Bronchial epithelial cell (primary cell): ENCODE results near the gene ATP11B. TPM values are rescaled to one million over a fixed set of nuclear protein-coding genes. Genes with fewer than 3 reads are reported as not detected.

Experiments
- DNase-seq: peaks from one replicate; pipeline ENCODE4 v3.0.0-alpha.2; 2010; ENCODE audit warnings: low read depth
- FAIRE-seq: peaks from 2 replicates; lab custom pipeline; 2011; peaks lifted over from hg19 to GRCh38; lab: Jason Lieb, UNC
- H3K27me3 ChIP-seq: 2 replicates; pipeline ENCODE4 v1.5.1; 2011; ENCODE audit warnings: low read length; ENCODE audit not compliant: control insufficient read depth, insufficient read depth
- H3K36me3 ChIP-seq: 2 replicates; pipeline ENCODE4 v1.5.1; 2011; ENCODE audit warnings: low read length; ENCODE audit not compliant: control insufficient read depth, insufficient read depth
- H3K4me3 ChIP-seq: 2 replicates; pipeline ENCODE4 v1.5.1; 2011; ENCODE audit warnings: mild to moderate bottlenecking, low read depth, low read length, control low read depth
- CTCF ChIP-seq: IDR thresholded peaks from 2 replicates; pipeline ENCODE4 v1.5.1; 2011; ENCODE audit warnings: mild to moderate bottlenecking, moderate library complexity, low read length, control low read depth, inconsistent platforms; ENCODE audit not compliant: insufficient read depth, severe bottlenecking
- total RNA-seq: library from RNA; depleted of rRNA; stranded (reverse); fragments of >200 nt; gene quantifications from 2 replicates; pipeline ENCODE4 v1.2.1, GENCODE V29; 2014

The ATP11B gene
- total RNA-seq, 1 donor from 2014 or later = 72.4 TPM

- TF ChIP-seq CTCF = no peak
- no peaks in the 10 kb centered on the region for H3K36me3 ChIP-seq
- DNase-seq (no peak), FAIRE-seq (no peak)
- H3K27me3 ChIP-seq = no peaks in the 10 kb centered on the region
- no peak overlapping the region for H3K4me3 ChIP-seq
Observed at GRCh38 chr3:182787302-182788036, 5.8 kb upstream of the ATP11B start.

DNA sequence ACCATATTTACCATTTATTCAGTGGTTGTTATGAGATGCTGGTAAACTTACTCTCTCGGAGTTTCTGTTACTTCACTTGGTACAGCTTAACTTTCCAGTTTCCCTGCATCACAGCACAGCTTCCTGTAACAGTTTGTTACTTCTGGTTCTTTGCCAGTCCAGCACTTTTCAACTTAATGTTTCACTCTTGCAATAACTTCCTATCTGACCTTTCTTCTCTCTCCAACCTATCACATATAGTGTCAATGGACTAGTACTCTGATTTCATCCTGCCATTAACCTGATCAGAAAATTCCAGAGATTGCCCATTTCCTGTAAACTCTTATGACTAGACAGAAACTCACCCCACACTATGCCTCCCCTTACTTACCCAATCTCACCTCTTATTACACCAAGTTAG, 3.9 kb upstream of the ATP11B start:
- Histone ChIP-seq H3K36me3 (no peaks in the 10 kb centered on the region), H3K4me3 (no peak overlapping the region), H3K27me3 (no peaks in the 10 kb centered on the region)
- peak; percentile 20 for DNase-seq
- no peak for FAIRE-seq
- TF ChIP-seq CTCF = no peak

- DNase-seq (no peak), FAIRE-seq (no peak)
Observed at GRCh38 chr3:182790612-182791011, 2.7 kb upstream of the ATP11B start.

DNA sequence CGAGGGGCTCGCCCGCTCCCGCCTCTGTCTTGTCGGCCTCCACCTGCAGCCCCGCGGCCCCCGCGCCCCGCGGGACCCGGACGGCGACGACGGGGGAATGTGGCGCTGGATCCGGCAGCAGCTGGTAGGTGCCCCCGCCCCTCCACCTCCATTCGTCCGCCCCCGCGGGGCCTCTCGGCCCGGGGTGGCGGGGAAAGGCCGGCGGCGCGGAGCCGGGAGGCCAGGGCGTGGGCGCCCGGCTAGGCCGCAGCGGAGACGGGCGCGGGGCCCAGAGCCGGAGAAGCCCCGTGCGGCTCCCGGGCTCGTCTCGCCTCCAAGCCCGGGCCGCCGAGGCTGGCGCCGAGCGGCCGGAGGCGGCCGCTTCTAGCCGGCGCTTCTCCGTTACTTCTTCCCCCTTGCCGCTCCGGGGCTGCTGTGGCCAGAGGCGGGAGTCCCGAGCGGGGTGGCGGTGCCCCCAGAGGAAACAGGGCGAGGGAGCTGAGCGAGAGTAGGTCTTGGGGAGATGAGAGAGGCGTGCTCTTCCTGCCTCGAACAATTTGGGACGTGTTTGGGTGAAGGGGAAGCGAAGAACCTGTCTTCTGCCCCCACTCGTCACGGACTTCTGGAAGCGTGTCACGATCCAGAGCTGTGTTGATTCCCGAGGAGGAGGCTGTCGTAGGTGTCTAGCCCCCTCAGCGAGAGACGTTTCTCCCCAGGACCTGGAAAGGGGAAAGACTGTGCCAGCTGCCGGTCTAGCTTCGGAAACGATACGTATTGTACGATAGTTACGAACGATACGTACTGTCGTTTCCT, 555 bp downstream of the ATP11B start:
- Histone ChIP-seq H3K4me3 (peak overlapping the region; percentile 90), H3K36me3 (no peaks in the 10 kb centered on the region), H3K27me3 (no peaks in the 10 kb centered on the region)
- FAIRE-seq (no peak), DNase-seq (peak; percentile 40)
- TF ChIP-seq CTCF = no peak

More at GRCh38 chr3:182790612-182791011, 2.7 kb upstream of the ATP11B start:
- no peak overlapping the region for H3K4me3 ChIP-seq
- no peak for TF ChIP-seq CTCF
- no peaks in the 10 kb centered on the region for H3K36me3 ChIP-seq
- H3K27me3 ChIP-seq = no peaks in the 10 kb centered on the region

- DNase-seq = peak; percentile 36
Observed at GRCh38 chr3:182794455-182795388, 1.4 kb downstream of the ATP11B start.

More at GRCh38 chr3:182794455-182795388, 1.4 kb downstream of the ATP11B start:
- H3K4me3 ChIP-seq = peak overlapping the region; percentile 90
- no peak for TF ChIP-seq CTCF
- FAIRE-seq = no peak
- H3K27me3 ChIP-seq = no peaks in the 10 kb centered on the region
- H3K36me3 ChIP-seq = no peaks in the 10 kb centered on the region
